Smooth muscle cell (in vitro differentiated cells): ENCODE measurements around the gene HMCES. TPM values are rescaled to one million over a fixed set of nuclear protein-coding genes. Genes with fewer than 3 reads are reported as not detected.
"Not testable (repeated sequence)": the region's sequence is repeated elsewhere in the genome, so short reads cannot be mapped to it uniquely, and the experiment has no call there.

Source experiments
- DNase-seq: peaks from one replicate; lab custom pipeline; 2025; ENCODE audit not compliant: unreplicated experiment; lab: John Stamatoyannopoulos, UW
- H2AFZ ChIP-seq: fragments of 200-600 bp; sonication (generic); 2 replicates; pipeline ENCODE4 v1.6.0; 2016; ENCODE audit warnings: antibody characterized with exemption, low read depth, mild to moderate bottlenecking
- H3F3A ChIP-seq: fragments of 200-600 bp; sonication (generic); 2 replicates; pipeline ENCODE4 v1.6.0; 2017; ENCODE audit warnings: antibody characterized with exemption, low read depth
- H3K27ac ChIP-seq: fragments of 200-600 bp; sonication (generic); 2 replicates; pipeline ENCODE4 v1.5.1; 2016; ENCODE audit warnings: low read depth, mild to moderate bottlenecking
- H3K27me3 ChIP-seq: fragments of 200-600 bp; sonication (generic); 2 replicates; pipeline ENCODE4 v1.6.1; 2016; ENCODE audit warnings: low read depth, mild to moderate bottlenecking
- H3K36me3 ChIP-seq: fragments of 200-600 bp; sonication (generic); 2 replicates; pipeline ENCODE4 v1.5.1; 2016; ENCODE audit warnings: low read depth
- H3K4me1 ChIP-seq: fragments of 200-600 bp; sonication (generic); 2 replicates; pipeline ENCODE4 v1.5.1; 2016; ENCODE audit warnings: low read depth
- H3K4me2 ChIP-seq: fragments of 200-600 bp; sonication (generic); 2 replicates; pipeline ENCODE4 v1.6.0; 2016; ENCODE audit warnings: mild to moderate bottlenecking
- H3K4me3 ChIP-seq: fragments of 200-600 bp; sonication (generic); 2 replicates; pipeline ENCODE4 v1.5.1; 2016; ENCODE audit warnings: mild to moderate bottlenecking
- H3K79me2 ChIP-seq: fragments of 200-600 bp; sonication (generic); 2 replicates; pipeline ENCODE4 v1.6.0; 2016; ENCODE audit warnings: low read depth, mild to moderate bottlenecking
- H3K9ac ChIP-seq: fragments of 200-600 bp; sonication (generic); 2 replicates; pipeline ENCODE4 v1.6.0; 2016; ENCODE audit warnings: low read depth
- H3K9me3 ChIP-seq: fragments of 200-600 bp; sonication (generic); replicated peaks from 2 replicates; pipeline ENCODE4 v1.5.1; 2016; ENCODE audit warnings: low read depth
- H4K20me1 ChIP-seq: fragments of 200-600 bp; sonication (generic); 2 replicates; pipeline ENCODE4 v1.6.0; 2016; ENCODE audit warnings: low read depth
- WGBS: methylation state at CpG from one replicate; pipeline ENCODE4 v1.1.7; 2016; ENCODE audit warnings: low lambda C conversion rate; 5-methylcytosine and 5-hydroxymethylcytosine counted together
- polyA plus RNA-seq: library from polyadenylated mRNA; unstranded; fragments of >200 nt; fragmentation: Nextera tagmentation; extraction: Ambion mirVana; gene quantifications from 2 replicates; pipeline ENCODE4 v1.2.1, GENCODE V29; 2016
- total RNA-seq: library from RNA; depleted of rRNA; stranded (reverse); fragments of >200 nt; gene quantifications from 2 replicates; pipeline ENCODE4 v1.2.3, GENCODE V29; 2014
- TF ChIP-seq, protein P1 (sequence below): fragments of 200-600 bp; sonication (generic); IDR thresholded peaks from 2 replicates; pipeline ENCODE4 v1.5.1; 2017; ENCODE audit warnings: borderline replicate concordance, mild to moderate bottlenecking, antibody characterized with exemption; ENCODE audit not compliant: insufficient read depth, poor library complexity, severe bottlenecking

Gene HMCES
- total and polyA plus RNA-seq, 2 experiments from 2014 or later, result 15.2 to 25.0 TPM

DNA sequence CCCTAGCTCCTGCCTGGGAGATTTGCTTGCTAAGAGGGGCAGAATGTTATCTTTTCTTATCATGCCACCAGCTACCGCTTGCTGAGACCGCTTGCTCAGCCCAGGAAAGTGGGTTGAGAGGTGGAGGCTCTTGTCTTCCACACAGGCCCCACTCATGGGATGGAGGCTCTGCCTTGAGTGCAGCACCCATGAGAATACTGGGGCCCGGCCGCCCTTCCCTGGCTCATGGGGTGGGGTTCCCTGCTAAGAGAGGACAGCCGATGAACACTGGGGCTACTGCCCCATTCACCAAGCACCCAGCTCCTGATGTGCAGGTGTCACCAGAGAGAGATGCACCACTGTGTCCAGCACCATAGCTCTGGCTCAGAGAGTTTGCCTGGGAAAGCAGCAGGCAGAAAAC is 55.2 kb downstream of the HMCES start:
- H3K79me2 ChIP-seq, result no peaks in the 10 kb centered on the region
- no peak overlapping the region for H3K4me2 ChIP-seq
- TF ChIP-seq, protein P1, sequence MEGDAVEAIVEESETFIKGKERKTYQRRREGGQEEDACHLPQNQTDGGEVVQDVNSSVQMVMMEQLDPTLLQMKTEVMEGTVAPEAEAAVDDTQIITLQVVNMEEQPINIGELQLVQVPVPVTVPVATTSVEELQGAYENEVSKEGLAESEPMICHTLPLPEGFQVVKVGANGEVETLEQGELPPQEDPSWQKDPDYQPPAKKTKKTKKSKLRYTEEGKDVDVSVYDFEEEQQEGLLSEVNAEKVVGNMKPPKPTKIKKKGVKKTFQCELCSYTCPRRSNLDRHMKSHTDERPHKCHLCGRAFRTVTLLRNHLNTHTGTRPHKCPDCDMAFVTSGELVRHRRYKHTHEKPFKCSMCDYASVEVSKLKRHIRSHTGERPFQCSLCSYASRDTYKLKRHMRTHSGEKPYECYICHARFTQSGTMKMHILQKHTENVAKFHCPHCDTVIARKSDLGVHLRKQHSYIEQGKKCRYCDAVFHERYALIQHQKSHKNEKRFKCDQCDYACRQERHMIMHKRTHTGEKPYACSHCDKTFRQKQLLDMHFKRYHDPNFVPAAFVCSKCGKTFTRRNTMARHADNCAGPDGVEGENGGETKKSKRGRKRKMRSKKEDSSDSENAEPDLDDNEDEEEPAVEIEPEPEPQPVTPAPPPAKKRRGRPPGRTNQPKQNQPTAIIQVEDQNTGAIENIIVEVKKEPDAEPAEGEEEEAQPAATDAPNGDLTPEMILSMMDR, result no peak
- H3K4me1 ChIP-seq, result no peaks in the 10 kb centered on the region
- no peaks in the 10 kb centered on the region for H3K36me3 ChIP-seq
- WGBS, result 92% methylated on average over 5 of the region's 5 CpGs
- no peaks in the 10 kb centered on the region for H3F3A ChIP-seq
- no peak overlapping the region for H3K4me3 ChIP-seq
- H3K27ac ChIP-seq, result no peak overlapping the region
- no peaks in the 10 kb centered on the region for H4K20me1 ChIP-seq
- no peak overlapping the region for H2AFZ ChIP-seq
- no peaks in the 10 kb centered on the region for H3K27me3 ChIP-seq
- DNase-seq, result no peak
- H3K9ac ChIP-seq, result no peak overlapping the region
- no peaks in the 10 kb centered on the region for H3K9me3 ChIP-seq

GRCh38 chr3:129336093-129336706 is 57.5 kb downstream of the HMCES start:
- no peak overlapping the region for H3K9ac ChIP-seq
- no peaks in the 10 kb centered on the region for H3F3A ChIP-seq
- no peak overlapping the region for H3K4me2 ChIP-seq
- H3K9me3 ChIP-seq, result no peaks in the 10 kb centered on the region
- 86% methylated on average over 6 of the region's 6 CpGs for whole genome bisulfite sequencing
- DNase-seq, result no peak
- no peaks in the 10 kb centered on the region for H3K36me3 ChIP-seq
- H3K79me2 ChIP-seq, result no peaks in the 10 kb centered on the region
- TF ChIP-seq, protein P1, result no peak
- no peak overlapping the region for H3K4me3 ChIP-seq
- no peaks in the 10 kb centered on the region for H3K4me1 ChIP-seq
- H4K20me1 ChIP-seq, result no peaks in the 10 kb centered on the region
- no peaks in the 10 kb centered on the region for H3K27me3 ChIP-seq
- no peak overlapping the region for H3K27ac ChIP-seq
- no peak overlapping the region for H2AFZ ChIP-seq

- not testable (repeated sequence) for H3K79me2 ChIP-seq, H4K20me1 ChIP-seq, H3K9ac ChIP-seq, H2AFZ ChIP-seq, H3K4me3 ChIP-seq, H3K4me2 ChIP-seq, H3K27me3 ChIP-seq, DNase-seq, H3K36me3 ChIP-seq, H3K27ac ChIP-seq, H3F3A ChIP-seq, H3K4me1 ChIP-seq, H3K9me3 ChIP-seq
- WGBS, result 98% methylated on average over 4 of the region's 4 CpGs
Observed at GRCh38 chr3:129337719-129338118, 59.0 kb downstream of the HMCES start.

DNA sequence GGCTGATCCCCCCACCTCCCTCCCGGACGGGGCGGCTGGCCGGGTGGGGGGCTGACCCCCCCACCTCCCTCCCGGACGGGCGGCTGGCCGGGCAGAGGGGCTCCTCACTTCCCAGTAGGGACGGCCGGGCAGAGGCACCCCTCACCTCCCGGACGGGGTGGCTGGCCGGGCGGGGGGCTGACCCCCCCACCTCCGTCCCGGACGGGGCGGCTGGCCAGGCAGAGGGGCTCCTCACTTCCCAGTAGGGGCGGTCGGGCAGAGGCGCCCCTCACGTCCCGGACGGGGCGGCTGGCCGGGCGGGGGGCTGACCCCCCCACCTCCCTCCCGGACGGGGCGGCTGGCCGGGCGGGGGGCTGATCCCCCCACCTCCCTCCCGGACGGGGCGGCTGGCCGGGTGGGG is 60.5 kb downstream of the HMCES start:
- H3K9me3 ChIP-seq, H3K9ac ChIP-seq, H3K4me2 ChIP-seq, H3K4me3 ChIP-seq, DNase-seq, H3K27ac ChIP-seq, H3F3A ChIP-seq, H4K20me1 ChIP-seq, H2AFZ ChIP-seq, H3K36me3 ChIP-seq, H3K79me2 ChIP-seq, H3K27me3 ChIP-seq, H3K4me1 ChIP-seq: not testable (repeated sequence)
- 91% methylated on average over 6 of the region's 36 CpGs for WGBS

- H4K20me1 ChIP-seq, H3K79me2 ChIP-seq, DNase-seq, H2AFZ ChIP-seq, H3K4me1 ChIP-seq, H3K9ac ChIP-seq, H3K4me2 ChIP-seq, H3K27me3 ChIP-seq, H3K9me3 ChIP-seq, H3K36me3 ChIP-seq, H3F3A ChIP-seq, H3K4me3 ChIP-seq, H3K27ac ChIP-seq: not testable (repeated sequence)
- over 99% methylated on average over 14 of the region's 30 CpGs for WGBS
Observed at GRCh38 chr3:129339833-129340232, 61.2 kb downstream of the HMCES start.
